ENCODE data around the gene NECTIN4. TPM values are rescaled to one million over a fixed set of nuclear protein-coding genes. Genes with fewer than 3 reads are reported as not detected.

NECTIN4 gene
- total and polyA plus RNA-seq, 2 of the 13 experiments (the other 11 are each of a cell fraction or from before 2014, with no cell fraction given) = 5.9 to 12.4 TPM

DNA sequence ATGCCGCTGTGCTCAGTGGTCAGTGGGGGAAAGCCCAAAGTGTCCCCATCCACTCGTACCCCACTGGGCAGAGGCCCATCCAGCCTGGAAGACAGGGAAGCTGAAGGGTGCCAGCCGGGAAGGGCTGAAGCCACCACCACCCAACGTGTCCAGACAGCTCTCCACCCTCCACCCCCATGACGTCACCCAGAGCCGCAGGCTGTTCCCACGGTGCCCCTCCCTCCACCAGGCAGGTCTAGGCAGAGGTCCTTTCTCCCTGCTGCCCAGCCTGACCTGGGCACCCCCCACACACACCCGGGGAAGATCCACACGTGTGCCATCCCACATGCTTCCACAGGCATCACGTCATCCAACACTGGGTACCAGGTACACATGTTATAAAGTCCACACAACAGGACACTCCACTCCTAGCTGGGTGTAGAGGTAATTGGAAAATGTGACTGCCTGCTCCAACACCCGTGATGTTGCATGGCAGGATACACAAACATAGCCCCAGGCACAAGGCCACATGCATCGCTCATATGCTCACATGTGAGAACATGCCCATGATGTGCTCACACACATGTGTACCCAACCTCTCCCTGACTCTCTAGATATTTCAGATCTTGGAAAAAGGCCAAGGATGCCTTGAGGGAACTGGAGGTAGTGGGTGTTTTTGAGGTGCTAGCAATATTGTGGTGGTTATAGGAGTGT is 14.5 kb downstream of the NECTIN4 start (continued):
- TF ChIP-seq, protein P1, sequence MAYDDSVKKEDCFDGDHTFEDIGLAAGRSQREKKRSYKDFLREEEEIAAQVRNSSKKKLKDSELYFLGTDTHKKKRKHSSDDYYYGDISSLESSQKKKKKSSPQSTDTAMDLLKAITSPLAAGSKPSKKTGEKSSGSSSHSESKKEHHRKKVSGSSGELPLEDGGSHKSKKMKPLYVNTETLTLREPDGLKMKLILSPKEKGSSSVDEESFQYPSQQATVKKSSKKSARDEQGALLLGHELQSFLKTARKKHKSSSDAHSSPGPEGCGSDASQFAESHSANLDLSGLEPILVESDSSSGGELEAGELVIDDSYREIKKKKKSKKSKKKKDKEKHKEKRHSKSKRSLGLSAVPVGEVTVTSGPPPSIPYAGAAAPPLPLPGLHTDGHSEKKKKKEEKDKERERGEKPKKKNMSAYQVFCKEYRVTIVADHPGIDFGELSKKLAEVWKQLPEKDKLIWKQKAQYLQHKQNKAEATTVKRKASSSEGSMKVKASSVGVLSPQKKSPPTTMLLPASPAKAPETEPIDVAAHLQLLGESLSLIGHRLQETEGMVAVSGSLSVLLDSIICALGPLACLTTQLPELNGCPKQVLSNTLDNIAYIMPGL (CRISPR knock-in tag; IDR thresholded peaks at IDR 0.05; ENCODE audit: borderline replicate concordance in 1 of 2, low read depth in 1 of 2) = 0 out of 4 replicates have a peak, but pooled peaks of 1 of the 2 experiments have one; percentile 1
- TF ChIP-seq JARID2 (CRISPR knock-in tag; IDR thresholded peaks at IDR 0.05; ENCODE audit: insufficient replicate concordance) (no peak), ZNF224 (CRISPR knock-in tag; IDR thresholded peaks at IDR 0.05) (no peak), ZNF234 (CRISPR knock-in tag; conservative IDR thresholded peaks at IDR 0.05) (no peak), HNRNPLL (IDR thresholded peaks at IDR 0.05; ENCODE audit: low read depth, low read length, poor library complexity, severe bottlenecking) (no peak), ZNF768 (CRISPR knock-in tag; IDR thresholded peaks at IDR 0.05) (no peak), ZNF607 (CRISPR knock-in tag; IDR thresholded peaks at IDR 0.05; ENCODE audit: borderline replicate concordance) (no peak), SMARCC2 (IDR thresholded peaks at IDR 0.05) (no peak), TCF7 (IDR thresholded peaks at IDR 0.05; ENCODE audit: low read depth) (no peak), ZNF83 (CRISPR knock-in tag; IDR thresholded peaks at IDR 0.05; ENCODE audit: borderline replicate concordance) (no peak), ZBTB7A (CRISPR knock-in tag; IDR thresholded peaks at IDR 0.05) (no peak)

All from HepG2 (cell line).